IPS-NIHi7 (cell line): Measurements from ENCODE around the gene GRIP2.

ENCODE experiments used
- DNase-seq: peaks from one replicate; pipeline ENCODE4 v3.0.0; 2012; ENCODE audit warnings: mixed read lengths; ENCODE audit errors: extremely low spot score

The GRIP2 gene

GRCh38 chr3:14506626-14507304 lies 33.4 kb downstream of the GRIP2 start:
- DNase-seq, result no peak

DNA sequence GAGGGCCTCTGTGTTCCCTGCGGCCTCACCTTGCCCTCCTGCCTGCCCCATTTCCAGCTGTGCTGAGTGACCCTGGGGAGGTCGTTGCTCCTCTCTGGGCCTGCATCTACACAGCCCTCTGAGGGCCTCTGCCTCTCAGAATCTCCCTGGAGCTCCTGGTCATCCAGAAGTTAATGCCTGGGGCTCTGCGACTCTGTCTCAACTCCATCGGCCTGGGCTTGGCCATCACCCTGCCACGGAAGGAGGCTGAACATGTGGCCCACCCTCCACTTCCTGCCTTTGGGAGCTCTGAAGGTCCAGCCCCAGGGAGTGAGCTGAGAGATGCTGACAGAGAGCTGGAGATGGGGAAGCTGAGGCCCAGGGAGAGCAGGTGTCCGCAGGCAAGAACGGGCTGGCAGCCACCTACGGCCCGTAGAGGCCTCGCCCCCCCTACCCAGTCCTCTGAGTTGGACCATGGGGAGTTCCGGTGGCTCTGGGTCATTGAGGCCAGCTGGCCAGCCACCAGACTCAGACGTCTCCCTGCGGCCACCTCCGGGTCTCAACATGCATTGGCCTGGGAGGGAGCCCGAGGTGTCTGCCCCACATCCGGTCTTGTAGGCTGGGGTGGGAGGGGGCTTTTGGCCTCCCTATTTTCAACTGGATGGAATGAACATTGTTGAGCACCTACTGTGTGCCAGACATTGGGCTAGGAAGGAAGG lies 34.2 kb downstream of the GRIP2 start:
- DNase-seq, result no peak

DNA sequence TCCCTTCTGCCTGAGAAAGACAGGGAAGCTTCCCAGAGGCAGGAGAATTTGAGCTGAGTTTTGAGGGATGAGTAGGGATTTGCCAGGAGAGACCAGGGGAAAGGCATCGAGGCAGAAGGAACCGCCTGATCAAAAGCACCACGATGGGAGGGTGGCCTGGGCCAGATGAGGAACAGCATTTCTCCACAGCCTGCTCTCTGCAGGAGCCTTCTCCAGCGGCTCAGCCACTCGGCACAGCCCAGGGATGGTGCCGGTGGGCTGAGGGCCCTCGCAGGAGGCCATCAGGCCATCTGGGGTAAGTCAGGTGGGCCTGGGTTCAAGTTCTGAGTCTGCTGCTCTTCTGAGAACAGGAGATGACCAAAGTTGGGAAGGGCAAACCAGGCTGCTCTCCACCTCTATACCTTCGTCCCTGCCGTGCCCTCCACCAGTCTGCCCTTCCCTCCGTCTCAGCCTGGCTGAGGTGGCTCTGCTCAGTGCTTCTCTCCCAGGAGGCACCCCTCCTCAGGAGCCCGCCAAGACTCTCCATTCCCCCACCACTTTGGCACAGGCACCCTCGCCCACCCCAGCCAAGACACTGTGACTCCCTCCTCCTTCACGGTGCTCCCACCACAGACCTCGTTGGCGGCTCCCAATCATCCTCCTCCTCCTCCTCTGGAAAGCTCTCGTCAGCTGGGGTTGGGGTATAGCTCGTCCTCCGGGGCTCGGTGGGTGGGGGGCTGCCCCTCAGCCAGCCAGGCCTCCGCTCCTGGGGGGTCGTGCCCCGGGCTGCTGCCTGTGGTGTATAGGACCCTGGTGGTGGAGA lies 34.9 kb downstream of the GRIP2 start:
- DNase-seq, result no peak

DNA sequence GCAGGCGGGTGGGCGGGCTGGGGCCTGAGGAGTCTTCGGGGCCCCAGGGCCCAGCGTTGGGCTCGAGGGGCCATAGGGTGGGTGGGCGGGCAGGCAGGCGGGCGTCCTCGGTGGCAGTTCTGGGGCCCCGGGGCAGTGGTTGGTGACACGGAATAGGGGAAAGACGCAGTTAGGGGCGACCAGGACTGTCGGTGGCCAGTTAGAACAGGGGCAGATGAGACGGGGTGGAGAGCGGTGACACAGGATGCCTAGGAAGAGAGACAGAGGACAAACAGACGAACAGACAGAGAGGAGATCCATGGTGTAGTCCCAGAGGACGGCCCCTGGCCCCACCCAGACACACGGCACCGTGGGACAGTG lies 36.5 kb downstream of the GRIP2 start:
- DNase-seq, result no peak

GRCh38 chr3:14503033-14503705 lies 37.0 kb downstream of the GRIP2 start:
- no peak for DNase-seq

GRCh38 chr3:14502472-14502871 lies 37.7 kb downstream of the GRIP2 start:
- DNase-seq, result no peak

DNA sequence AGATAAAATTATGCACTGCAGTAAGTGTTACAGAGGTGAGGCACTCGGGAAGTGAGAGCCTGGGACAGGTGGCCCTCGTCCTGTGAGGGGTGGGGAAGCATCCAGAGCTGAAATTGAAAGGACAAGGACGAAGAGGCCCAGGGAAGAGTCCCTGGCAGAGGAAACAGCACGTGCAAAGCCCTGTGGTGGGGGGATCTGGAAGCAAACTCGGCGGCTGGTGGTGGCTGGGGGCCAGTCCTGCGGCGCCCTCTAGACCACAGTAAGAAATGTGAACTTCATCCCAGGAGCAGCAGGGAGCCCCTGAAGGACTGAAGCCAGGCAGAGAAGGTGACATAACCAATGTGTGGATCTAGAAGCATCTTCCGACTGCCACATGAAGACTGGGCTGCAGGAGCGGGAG lies 42.8 kb downstream of the GRIP2 start:
- peak; percentile 70 for DNase-seq

DNA sequence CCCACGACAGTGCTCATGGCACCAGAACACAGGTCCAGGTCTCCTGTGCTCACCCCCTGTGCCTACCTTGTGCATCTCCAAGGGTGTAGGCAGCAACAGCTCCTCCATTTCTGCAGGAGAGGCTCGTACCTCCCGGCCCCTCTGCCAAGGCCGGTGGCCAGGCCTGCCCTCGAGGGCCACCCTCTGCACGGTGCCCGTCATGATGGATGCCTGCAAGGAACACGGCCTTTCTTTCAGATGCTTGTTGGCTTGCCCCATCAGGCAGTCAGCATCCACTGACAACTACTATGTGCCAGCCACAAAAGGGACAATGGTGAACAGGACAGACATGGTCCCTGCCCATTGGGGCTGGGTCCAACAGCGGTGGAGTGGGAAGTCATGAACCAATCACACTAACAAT lies 43.8 kb downstream of the GRIP2 start:
- DNase-seq, result no peak

GRCh38 chr3:14494973-14495300 lies 45.2 kb downstream of the GRIP2 start:
- no peak for DNase-seq

DNA sequence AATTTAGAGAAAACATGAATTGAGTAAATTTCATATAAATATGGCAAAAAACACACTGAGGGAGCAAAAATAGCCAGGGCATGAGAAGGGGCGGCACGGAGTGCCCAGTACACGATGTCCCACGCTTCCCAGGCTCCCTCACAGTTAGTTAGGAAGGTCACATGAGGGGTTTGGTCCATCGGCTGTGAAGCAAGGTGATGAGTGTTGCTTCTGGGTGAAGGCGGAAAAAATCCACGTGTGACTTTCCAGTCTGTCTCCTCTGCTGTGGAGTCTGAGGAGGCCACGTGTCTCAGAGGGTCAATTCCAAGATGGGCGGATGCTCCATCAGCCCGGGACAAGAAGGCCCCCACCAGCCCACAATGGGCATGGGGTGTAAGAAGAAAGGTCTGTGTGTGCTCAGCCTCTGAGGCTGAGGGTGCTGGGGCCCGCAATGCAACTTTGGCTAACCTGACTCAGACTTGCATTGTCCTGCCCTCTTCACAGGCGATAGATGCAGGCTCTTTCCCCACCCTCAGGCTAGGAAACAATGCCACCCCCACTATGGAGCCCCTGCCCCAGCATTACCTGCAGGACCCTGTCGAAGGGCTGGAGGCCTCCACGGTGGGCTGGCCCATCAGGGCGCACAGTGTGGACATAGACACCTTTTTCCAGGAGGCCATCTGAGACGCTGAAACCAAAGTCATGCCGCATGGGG lies 45.7 kb downstream of the GRIP2 start:
- no peak for DNase-seq

GRCh38 chr3:14492948-14493881 lies 46.9 kb downstream of the GRIP2 start:
- no peak for DNase-seq

GRCh38 chr3:14491396-14492190 lies 48.5 kb downstream of the GRIP2 start:
- no peak for DNase-seq

DNA sequence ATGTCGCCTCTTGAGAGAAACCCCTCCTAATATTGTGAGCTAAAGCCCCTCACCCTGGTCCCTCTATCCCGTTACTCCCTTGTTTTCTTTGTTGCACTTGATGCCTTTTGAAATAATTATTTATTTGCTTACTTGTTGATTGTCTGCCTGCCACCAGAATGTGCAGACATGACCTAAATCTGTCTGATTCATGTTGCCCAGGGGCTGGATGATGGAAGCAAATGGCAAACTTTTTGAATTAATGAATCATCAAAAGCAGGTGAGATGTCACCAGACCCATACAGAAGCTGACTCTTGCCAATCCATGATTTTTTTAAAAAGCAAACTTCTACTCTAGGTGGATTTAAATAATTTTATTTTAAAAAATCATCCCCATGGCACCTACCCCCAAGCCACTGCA lies 49.3 kb downstream of the GRIP2 start:
- DNase-seq, result no peak

- DNase-seq, result no peak
These were observed 49.9 kb downstream of the GRIP2 start for GRCh38 chr3:14490255-14490654.

GRCh38 chr3:14489641-14490040 lies 50.5 kb downstream of the GRIP2 start:
- no peak for DNase-seq

- DNase-seq, result no peak
These were observed 51.7 kb downstream of the GRIP2 start for GRCh38 chr3:14488286-14489041.

- no peak for DNase-seq
These were observed 52.3 kb downstream of the GRIP2 start for GRCh38 chr3:14487821-14488220.

- no peak for DNase-seq
These were observed 53.1 kb downstream of the GRIP2 start for GRCh38 chr3:14487086-14487485.

- DNase-seq, result no peak
These were observed 53.7 kb downstream of the GRIP2 start for GRCh38 chr3:14486460-14486859.
